Stimulated activated CD8-positive, alpha-beta memory T cell treated with anti-CD3 and anti-CD28 coated beads, Interleukin-15, amount 100 ng/mL, for 48 hours (primary cell): ENCODE data around the gene STK35.

ENCODE experiments used
- DNase-seq, 2 donors: peaks; one replicate each; pipeline ENCODE4 v3.0.0-alpha.2; 2020; ENCODE audit warnings: low read depth in 2 of 2

The STK35 gene

DNA sequence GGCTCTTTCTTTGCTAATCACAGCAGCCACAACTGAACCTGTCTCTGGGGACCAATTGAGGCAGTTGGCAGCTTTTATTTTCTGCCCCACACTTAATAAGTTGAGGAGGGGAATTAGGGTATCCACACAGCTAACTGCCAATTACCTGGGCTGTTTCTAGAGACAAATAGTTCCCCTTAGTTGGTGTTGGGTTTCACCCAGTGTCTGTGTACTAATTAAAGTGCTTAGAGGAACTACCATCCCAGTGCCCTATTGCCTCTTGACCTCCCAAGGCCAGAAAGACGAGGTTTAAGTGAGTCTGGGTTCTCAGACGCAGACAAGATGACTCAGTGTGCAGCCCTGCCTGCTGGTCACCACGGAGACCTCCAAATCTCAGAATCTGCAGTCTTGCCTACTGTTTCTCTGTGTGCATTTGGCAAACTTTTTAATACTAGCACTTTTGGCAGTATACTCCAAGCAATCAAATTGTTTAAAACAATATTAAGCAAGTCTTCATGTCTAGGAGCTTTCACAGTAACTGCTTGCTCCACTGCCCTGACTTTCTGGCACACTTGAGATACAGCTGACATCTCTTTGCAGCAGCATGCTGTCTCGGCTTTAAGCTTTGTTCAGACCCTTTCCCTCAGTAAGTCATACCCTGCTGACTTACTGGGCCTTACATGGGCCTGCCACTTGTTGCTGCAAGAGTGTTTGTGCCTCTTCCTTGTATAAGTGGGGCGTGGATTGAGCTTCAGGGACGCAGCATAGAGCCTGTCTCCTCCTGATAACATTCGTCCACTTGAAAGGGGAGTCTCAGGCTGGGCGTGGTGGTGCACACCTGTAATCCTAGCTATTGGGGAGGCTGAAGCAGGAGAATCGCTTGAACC is 31.9 kb downstream of the STK35 start:
- DNase-seq, result no peak

DNA sequence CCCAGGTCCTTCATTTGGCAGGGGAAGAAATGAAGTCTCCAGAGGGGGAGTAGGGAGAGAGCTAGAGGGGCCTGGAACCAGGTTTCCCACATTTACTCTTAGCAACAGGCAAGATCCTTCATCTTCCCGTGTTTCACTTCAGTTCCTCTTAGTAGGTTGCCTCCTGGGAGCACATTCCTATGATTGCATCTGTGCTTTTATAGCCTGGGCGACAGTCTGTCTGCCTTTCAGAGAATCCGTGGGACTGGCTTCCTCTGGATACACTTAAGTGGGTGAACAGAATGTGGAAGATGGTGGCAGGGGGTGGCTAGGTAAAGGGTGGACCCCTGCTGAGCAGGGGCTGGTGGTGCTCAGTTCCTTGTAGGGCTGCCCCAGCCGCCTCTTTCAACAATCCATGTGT is 33.4 kb downstream of the STK35 start:
- DNase-seq, result no peak

DNA sequence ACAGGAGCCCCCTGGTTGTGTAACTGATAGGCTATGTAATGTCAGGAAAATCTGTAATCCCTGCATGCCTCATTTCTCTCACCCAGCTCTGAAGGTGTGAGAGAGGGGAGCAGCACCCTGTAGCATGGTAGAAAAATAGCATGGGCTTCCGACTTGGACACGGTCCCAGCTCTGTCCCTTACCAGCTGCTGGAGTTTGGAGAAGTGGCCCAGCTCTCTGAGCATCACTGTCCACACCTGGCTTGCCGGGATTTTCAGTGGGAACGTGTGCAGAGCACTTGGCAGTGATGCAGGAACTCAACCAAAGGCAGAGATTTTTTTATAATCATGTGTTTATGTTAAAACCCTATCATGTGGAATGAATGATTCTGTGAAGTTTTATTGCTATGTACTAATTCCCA is 34.6 kb downstream of the STK35 start:
- no peak for DNase-seq

DNA sequence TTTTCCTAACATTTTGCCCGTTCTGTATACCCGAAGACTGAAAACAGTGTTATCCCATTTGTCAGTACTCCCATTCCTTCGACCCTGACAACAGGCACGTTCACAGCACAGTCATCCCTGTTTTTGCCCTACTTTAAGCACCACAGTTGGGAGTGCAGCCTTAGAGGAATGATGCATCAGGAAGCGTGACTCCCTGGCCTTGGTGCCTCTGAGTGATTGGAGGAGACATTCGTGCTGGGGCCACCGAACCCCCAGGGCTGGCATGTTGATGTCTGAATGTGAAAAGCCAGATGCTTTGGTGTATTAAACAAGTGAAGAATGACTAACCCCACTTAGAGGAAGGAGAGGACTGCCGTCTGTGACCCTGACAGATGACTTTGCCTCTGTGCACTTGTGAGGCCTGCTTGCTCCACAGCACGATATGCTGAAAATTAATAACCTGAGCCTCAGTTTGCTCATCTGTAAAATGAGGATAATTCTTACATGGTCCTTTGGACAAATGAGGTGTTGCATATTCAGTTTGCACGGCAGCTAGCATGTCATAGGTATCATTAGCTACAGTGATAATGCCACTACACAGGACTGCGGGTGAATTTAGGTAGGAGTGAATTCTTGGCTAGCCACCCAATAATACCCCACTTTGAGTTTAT is 36.0 kb downstream of the STK35 start:
- DNase-seq, result no peak

DNA sequence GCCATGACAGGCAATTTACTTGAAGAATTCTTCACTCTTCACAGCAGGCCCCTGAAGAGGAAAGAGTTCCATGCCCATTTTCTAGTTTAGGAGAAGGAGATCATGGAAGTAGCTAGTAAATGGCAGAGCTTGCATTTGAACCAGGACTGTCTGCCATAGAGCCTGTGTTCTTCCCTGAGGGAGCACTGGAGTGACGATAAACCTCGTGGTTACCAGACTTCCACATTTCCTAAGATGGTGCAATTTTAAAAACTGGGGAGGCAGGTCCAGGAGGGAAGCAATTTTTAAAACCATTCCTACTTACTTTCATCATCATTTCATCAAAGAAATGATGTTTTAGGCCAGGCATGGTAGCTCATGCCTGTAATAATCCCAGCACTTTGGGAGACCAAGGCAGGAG is 36.8 kb downstream of the STK35 start:
- DNase-seq, result no peak

DNA sequence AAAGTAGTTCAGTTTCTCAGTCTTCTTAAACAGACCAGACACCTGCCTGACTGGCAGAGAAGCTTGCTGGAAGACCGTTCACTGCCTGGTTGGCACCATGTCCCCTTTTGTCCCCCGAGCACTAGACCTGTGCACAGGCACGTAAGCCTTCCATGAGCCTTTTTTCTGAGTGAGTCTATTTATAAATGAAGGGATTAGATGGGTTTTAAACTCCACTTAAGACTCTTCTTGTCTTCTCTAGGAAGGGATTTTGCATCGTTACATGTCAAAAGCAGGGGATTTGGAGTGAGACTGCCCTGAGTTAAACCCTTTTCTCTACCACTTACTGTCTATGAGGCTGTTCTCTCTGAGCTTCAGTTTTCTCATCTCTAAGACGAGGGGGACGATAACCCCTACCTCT is 37.6 kb downstream of the STK35 start:
- DNase-seq, result no peak

DNA sequence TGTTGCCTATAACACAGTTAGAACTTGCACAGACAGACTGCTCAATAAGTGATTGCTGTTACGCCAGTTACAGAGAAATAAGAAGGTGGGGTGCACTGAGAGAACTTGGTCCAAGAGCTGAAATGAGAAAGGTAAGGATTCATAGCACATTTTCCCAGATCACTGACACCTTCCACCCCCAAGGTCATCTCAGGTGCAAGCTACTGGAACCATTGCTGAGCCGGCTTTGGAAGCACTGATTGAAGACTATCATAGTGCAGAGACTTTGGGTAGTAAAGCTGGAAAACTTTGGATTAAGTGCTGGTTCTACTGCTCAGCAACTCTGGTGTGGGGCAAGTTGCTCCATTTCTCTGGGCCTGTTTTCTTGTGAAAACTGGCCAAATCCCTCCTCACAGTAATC is 38.1 kb downstream of the STK35 start:
- no peak for DNase-seq

DNA sequence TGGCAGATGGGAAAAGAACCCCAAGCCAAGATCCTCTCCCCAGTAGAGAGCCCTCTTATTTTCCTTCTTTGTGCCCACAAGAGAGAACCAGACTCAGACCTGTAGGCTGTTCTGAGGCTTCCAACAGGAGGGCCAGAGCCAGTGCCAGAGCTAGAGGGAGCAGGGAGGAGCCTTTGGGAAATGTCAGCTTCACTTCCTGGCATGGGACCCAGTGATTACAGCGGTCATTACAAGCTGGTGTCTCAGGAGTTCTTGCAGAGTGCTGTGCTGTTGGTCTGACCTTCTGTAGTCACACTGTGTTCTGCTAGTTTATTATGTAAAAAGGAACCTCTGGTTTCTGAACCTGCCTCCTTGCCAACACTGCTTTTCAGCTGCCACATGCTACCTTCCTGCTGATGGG is 38.9 kb downstream of the STK35 start:
- DNase-seq, result no peak

DNA sequence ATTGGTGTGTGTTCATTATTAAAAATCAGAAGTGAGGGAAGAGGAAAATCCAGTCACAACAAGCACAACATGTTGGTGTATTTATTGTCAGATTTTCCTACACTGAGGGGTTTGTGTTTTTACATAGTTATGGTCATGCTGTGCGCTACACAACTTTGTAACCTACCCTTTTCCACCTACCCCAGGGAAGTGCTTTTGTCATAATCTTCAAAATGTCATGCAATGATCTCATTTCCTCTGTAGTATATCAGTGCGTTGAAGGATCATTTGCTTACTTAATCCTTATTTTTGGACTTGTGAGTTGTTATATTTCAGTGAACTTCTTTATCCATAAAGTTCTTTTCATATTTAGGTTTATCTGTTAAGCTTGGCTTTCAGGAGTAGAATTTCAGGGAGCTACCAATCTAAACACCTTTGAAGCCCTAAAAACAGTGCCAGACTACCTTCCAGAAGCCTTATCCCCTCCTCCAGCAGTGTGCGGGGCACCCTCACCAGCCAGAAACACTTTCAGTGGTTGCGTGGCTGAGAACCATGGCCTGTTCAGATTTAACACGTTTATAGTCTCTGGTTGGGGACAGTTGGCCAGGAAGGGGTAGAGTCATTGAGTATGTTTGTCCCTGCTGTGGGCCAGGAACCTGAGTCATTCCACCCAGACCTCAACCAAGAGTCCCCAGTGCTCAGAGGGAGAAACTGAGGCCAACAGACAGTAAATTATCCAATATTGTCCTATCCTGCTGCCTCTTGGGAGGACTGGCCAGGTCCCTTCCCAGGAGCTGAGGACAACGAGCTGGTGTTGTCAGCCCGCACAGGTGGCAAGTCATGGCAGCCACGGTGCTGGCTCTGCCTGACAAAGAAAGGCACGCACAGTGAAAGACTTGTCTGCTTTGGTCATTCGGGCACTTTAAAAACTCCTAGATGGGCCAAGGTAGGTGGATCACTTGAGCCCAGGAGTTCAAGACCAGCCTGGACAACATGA is 40.3 kb downstream of the STK35 start:
- no peak for DNase-seq

DNA sequence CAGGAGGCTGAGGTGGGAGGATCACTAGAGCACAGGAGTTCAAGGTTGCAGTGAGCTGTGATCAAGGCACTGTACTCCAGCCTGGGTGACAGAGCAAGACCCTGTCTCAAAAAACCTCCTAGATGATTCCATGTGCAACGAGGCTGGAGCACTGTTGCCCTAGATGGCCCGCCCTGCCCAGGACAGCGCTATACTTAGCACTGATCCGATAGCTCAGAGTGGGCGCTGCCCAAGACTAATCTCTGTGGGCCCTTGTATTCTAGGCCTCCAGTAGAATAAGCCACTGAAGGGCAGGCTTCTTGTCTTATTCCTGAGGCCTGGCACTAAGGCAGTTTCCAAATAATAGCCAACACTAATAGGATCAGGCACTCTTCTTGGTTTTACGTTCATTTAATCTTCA is 41.0 kb downstream of the STK35 start:
- DNase-seq, result no peak

DNA sequence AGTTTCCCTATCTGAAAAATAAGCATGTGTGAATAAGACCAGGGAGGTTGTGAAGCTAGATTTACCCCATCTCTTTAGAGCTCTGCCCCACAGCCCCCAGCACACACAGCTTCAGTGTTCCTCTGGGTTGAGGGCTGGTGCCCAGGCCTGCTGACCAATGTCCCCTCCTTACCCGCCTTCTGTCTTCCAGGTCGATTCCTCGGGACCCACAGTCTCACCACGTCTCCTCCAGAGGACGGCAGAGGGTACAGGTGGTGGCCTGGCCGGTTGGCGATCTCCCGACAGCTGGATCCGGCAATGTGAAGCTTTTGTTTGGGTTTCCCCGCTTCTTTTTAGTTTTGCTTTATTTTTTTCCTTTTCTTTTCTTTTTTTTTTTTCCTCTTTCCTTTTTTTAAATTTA is 42.0 kb downstream of the STK35 start:
- DNase-seq, result no peak

DNA sequence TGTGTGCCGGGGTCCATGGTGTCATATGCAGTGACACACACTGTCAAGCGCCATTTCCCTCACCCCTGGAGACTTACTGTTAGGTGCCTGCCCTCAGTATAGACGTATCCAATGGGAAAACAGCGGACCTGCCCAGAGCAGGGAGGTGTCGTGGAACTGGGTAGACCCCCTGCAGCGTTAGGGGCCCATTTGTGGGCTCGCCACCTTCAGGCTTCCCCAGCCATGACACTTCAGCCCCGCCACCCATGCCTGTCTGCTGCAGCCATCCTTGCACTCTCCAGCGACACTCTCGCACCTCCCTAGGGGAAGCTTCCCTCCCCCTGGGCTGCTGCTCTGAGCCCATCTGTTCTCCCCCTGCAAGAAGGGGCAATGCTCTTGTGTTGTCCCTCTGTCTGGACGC is 43.2 kb downstream of the STK35 start:
- DNase-seq, result no peak

DNA sequence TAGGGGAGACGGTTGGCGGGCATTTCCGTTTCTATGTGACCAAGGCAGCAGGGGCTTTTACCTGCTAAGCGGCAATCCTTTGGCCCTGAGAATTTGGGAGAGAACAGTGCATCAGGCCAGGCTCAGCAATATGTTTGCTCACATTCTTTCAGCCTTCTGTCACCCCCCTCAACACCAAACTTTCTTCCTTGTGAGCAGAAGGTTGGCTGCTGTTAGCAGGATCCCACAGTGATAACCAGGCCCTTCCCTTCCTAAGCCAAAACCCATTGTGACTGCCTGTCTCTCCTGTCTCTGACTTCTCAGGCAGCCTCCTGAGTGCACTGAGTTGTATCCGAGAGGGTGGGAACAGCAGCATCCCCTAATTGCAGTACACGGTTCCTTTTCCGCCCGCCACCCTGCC is 43.7 kb downstream of the STK35 start:
- DNase-seq, result no peak

DNA sequence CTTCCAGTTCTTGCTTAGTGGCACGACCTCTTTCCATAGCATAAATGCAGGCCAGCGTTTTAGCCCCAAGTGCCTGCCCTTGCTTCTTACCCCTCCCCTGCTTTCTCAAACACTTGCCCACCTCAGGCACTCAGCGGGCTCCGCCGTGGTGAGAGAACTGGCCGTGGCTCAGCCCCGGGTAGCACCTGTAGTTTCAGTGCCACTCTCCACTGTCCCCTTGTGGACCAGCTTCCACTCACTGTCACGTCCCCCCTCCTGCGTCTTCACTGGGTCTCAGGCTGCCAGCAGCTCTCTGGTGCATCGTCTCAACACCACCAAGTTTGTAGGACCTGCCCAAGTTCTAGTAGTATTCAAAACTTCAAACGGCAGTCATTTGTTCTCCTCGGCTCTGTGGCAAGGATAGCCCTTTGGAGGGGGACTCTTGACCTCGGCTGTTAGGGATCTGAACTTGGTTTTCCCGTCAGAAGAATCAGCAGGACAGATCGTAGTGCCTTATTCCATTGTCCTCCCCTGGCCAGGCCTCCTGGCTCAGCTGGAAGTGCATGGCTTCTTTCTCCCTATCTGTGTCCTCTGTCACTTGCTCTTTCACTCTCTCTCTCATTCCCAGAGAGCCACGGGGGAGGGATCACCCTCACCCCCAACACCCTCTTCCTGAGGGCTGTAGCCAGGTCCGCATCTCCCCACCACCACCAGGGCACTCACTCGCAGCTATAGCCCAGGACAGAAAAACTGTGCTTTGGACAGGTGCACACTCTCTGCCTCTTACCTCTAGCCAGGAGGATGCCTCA is 44.6 kb downstream of the STK35 start:
- no peak for DNase-seq

DNA sequence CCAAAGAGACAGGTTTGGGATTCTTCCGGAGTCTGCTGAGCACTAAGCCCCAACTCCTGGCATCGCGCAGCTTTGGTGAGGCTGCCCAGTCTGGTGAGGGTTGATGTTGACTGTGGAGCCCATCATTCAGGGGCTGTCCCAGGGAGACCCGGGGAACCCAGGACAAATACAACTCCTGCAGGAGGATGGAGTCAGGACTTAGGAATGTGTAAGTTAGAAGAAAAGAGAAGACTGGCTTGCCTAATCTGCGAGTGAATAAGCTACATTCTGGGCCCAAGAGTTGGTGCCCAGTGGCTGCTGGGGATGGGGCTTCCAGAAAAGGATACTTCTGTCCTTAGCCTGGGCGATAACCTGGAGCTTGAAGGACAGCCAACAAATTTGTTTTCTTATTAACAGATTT is 47.9 kb downstream of the STK35 start:
- no peak for DNase-seq

DNA sequence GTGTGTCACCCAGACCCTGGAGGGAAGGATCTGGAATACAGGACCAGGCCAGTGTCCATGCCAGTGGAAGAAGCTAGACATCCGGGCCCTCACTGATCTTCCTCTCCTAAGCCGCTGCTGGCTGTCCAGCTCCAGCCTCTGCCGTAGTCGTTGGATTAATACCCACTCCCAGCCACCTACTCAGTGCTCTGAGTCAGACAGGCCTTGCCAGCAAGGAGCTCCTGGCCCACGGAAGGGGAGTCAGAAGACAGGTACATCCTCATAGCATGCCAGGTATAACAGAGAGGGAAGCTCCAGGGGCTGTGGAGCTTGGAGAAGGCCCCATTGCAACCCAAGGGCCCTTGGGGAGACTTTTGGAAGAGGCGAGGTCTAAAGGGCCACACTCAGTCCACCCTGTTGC is 49.0 kb downstream of the STK35 start:
- DNase-seq, result no peak

DNA sequence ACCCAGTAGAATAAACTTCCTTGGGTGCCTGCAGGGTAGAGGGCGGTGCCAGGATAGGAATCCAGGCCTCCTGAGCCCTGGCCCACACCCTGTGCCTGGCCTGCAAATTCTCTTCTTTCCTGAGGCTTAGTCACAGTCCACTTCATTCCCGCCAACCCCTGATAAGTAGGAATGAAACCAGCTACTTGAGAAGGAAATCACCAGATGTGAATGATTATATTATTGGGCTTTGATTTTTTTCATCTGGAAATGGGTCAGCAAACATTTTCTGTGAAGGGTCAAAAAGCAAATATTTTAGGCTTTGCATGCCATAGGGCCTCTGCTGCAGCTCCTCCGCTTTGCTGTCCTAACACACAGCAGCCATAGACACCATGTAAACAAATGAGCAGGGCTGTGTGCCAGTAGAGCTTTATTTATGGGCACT is 50.2 kb downstream of the STK35 start:
- no peak for DNase-seq

DNA sequence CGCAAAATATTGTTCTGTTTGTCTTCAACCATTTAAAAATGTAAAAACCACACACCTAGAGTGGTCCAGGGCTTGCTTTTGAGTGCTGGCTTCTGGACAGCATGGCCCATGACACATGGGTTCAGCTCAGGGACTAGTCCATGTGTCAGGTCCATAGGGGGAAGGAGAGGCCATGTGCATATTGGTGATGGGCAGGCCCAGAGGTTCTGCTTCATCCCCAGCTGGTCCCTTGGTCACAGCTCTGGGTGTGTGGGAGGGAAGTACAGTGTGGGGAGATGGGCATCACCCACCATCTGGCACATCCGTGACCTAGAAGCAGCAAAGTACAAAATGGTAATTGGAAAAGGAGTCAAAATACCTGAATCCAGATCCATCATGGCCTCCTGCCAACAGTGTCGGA is 50.7 kb downstream of the STK35 start:
- DNase-seq, result no peak

DNA sequence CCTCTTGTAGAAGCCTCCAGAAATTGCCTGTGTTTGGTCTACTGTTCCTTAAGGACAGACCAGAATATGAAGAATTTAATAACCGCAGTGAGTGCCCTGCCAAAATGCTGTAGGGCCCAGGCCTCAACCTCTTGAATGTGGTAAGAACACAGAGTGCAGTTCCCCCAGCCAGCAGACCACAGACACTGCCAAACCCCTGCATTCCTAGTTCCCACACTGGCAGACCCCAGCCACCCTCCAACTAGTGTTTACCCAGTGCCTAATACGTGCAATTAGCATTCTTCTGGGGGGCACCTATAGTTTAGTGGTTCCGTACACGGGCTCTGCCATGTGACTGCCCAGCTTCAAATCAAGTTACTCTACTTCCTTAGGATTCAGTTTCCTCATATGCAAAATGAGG is 51.7 kb downstream of the STK35 start:
- no peak for DNase-seq

DNA sequence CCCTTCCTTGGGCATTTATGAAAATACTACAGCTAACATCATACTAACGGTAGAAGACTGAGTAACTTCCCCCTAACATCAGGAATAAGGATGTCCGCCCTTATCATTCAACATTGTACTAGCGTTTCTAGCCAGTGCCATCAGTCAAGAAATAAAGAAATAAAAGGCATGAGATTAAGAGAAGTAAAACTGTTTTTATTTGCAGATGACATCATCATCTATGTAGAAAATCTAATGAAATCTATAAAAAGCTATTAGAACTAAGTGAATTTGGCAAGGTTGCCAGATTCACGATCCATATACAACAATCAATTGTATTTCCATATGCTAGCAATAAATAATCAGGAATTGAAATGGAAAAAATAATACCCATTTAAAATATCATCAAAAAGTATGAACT is 54.6 kb downstream of the STK35 start:
- no peak for DNase-seq
